Tibial nerve (tissue), 3 donors: ENCODE data around the gene S100A5.

ENCODE experiments used
- CTCF ChIP-seq, 5 experiments: fragments of 200-600 bp in 3 of 5; fragments of 450-650 bp in 2 of 5; sonication (generic) in 3 of 5; IDR thresholded peaks; one replicate each; pipeline ENCODE4 v1.5.1; 2016 to 2019; ENCODE audit warnings: antibody characterized with exemption in 5 of 5, mild to moderate bottlenecking in 3 of 5, moderate library complexity in 2 of 5
- POLR2A ChIP-seq, 2 donors: fragments of 450-650 bp; IDR thresholded peaks; one replicate each; pipeline ENCODE4 v1.6.1; 2017; ENCODE audit warnings: antibody characterized with exemption in 2 of 2, mild to moderate bottlenecking in 2 of 2, moderate library complexity in 2 of 2

GRCh38 chr1:153578490-153578889 is 37.8 kb upstream of the S100A5 start:
- TF ChIP-seq POLR2A (IDR thresholded peaks at IDR 0.05): no peak
- TF ChIP-seq CTCF (IDR thresholded peaks at IDR 0.05): no peak
